Caco-2 (cell line): ENCODE data around the gene PPARGC1A. TPM values are rescaled to one million over a fixed set of nuclear protein-coding genes. Genes with fewer than 3 reads are reported as not detected.

Experiments
- BruUV-seq: library from RNA; stranded (reverse); fragments of 400-500 nt; replicated peaks from 2 replicates; lab custom pipeline; 2021; lab: Mats Ljungman, UMichigan
- CTCF ChIA-PET: fragments of 300-600 bp; sonication (Branson Sonifier 250); formaldehyde crosslinking; loops from one replicate; lab custom pipeline; 2022; ENCODE audit warnings: antibody characterized with exemption; lab: Charles Lee
- POLR2A ChIA-PET: fragments of 300-600 bp; sonication (Branson Sonifier 250); formaldehyde crosslinking; loops from one replicate; lab custom pipeline; 2022; ENCODE audit warnings: antibody characterized with exemption; lab: Charles Lee
- DNase-seq, 2 experiments: peaks; one replicate each; pipeline versions ENCODE4 v3.0.0 to v3.0.0-alpha.2; 2020 to 2022
- H3K27me3 ChIP-seq: replicated peaks from 2 replicates; pipeline ENCODE4 v1.6.0; 2011; ENCODE audit warnings: low read length; ENCODE audit not compliant: control insufficient read depth, insufficient read depth
- H3K36me3 ChIP-seq: 2 replicates; pipeline ENCODE4 v1.5.1; 2011; ENCODE audit warnings: low read length; ENCODE audit not compliant: control insufficient read depth, insufficient read depth
- H3K4me1 ChIP-seq: fragments of 250-450 bp; sonication (Bioruptor Pico); 2 replicates; pipeline ENCODE4 v1.5.1; 2020; ENCODE audit warnings: mild to moderate bottlenecking
- H3K4me3 ChIP-seq: 2 replicates; pipeline ENCODE4 v1.5.1; 2011; ENCODE audit warnings: low read depth, mild to moderate bottlenecking, control low read depth, low read length
- H3K9me3 ChIP-seq: fragments of 250-450 bp; sonication (Bioruptor Pico); 2 replicates; pipeline ENCODE4 v1.5.1; 2020; ENCODE audit warnings: mild to moderate bottlenecking, moderate library complexity
- H3K27ac Mint-ChIP-seq: one replicate; pipeline ENCODE4 v1.8.0; 2022; ENCODE audit warnings: mixed read lengths; ENCODE audit not compliant: unreplicated experiment
- H3K27me3 Mint-ChIP-seq: one replicate; pipeline ENCODE4 v1.8.0; 2022; ENCODE audit warnings: mixed read lengths; ENCODE audit not compliant: insufficient read depth, unreplicated experiment
- H3K36me3 Mint-ChIP-seq: one replicate; pipeline ENCODE4 v1.8.0; 2022; ENCODE audit warnings: mild to moderate bottlenecking, mixed read lengths; ENCODE audit not compliant: insufficient read depth, unreplicated experiment
- H3K4me1 Mint-ChIP-seq: one replicate; pipeline ENCODE4 v1.8.0; 2022; ENCODE audit warnings: low read depth, mixed read lengths; ENCODE audit not compliant: unreplicated experiment
- H3K4me3 Mint-ChIP-seq: one replicate; pipeline ENCODE4 v1.8.0; 2022; ENCODE audit warnings: mild to moderate bottlenecking, moderate library complexity, mixed read lengths; ENCODE audit not compliant: unreplicated experiment
- H3K9me3 Mint-ChIP-seq: one replicate; pipeline ENCODE4 v1.8.0; 2022; ENCODE audit warnings: mixed read lengths; ENCODE audit not compliant: unreplicated experiment
- intact Hi-C: fragments of 100-400 bp; cut with micrococcal nuclease; formaldehyde crosslinking; loops from one replicate; pipeline ENCODE4 v1.10.0; 2022; ENCODE audit not compliant: unreplicated experiment
- total RNA-seq: library from RNA; stranded (reverse); gene quantifications from 2 replicates; pipeline ENCODE4 v1.2.3, GENCODE V29; 2022
- TF ChIP-seq, protein P1 (sequence below), 2 experiments: fragments of 200-600 bp in 1 of 2; IDR thresholded peaks; 1 replicate in 1 of 2; 2 replicates in 1 of 2; pipeline versions ENCODE4 v1.5.1 to v1.8.0; 2011 to 2022; ENCODE audit warnings: antibody characterized with exemption in 1 of 2, control low read depth in 1 of 2, inconsistent platforms in 1 of 2, low read depth in 1 of 2, low read length in 1 of 2, mild to moderate bottlenecking in 1 of 2, moderate library complexity in 1 of 2; ENCODE audit not compliant: insufficient read depth in 1 of 2, severe bottlenecking in 1 of 2, unreplicated experiment in 1 of 2

Gene PPARGC1A
- total RNA-seq, 1 experiment from 2014 or later, result not detected

DNA sequence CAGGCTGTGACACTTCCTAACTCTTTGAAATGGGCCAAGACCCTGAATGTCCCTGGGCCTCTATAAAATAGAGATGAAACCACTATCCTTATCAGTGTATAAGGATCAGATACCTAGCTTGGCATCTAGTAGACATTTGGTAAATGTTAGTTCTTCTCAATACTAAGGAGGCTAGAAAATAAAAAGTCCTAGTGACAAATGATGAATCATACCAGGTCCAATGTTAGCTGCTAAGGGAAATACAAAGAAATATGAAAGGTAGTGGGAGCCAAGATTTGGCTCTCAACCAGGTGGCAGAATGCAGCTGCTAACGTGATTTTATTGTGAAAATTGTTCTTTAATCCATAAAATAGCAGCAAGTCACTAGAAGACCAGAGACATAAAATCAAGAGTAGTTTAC lies 19.8 kb upstream of the PPARGC1A start:
- Mint-ChIP-seq H3K36me3 (no peaks in the 10 kb centered on the region), H3K9me3 (no peaks in the 10 kb centered on the region), H3K27me3 (peaks cover 3% of the 10 kb centered on the region), H3K4me3 (no peak overlapping the region), H3K4me1 (no peaks in the 10 kb centered on the region), H3K27ac (no peak overlapping the region)
- Histone ChIP-seq H3K27me3 (no peaks in the 10 kb centered on the region), H3K9me3 (no peaks in the 10 kb centered on the region), H3K4me3 (no peak overlapping the region), H3K36me3 (no peaks in the 10 kb centered on the region), H3K4me1 (no peaks in the 10 kb centered on the region)
- intact Hi-C loops, result no loop called here
- no peak for DNase-seq
- POLR2A ChIA-PET, result no interaction called here
- TF ChIP-seq, protein P1, sequence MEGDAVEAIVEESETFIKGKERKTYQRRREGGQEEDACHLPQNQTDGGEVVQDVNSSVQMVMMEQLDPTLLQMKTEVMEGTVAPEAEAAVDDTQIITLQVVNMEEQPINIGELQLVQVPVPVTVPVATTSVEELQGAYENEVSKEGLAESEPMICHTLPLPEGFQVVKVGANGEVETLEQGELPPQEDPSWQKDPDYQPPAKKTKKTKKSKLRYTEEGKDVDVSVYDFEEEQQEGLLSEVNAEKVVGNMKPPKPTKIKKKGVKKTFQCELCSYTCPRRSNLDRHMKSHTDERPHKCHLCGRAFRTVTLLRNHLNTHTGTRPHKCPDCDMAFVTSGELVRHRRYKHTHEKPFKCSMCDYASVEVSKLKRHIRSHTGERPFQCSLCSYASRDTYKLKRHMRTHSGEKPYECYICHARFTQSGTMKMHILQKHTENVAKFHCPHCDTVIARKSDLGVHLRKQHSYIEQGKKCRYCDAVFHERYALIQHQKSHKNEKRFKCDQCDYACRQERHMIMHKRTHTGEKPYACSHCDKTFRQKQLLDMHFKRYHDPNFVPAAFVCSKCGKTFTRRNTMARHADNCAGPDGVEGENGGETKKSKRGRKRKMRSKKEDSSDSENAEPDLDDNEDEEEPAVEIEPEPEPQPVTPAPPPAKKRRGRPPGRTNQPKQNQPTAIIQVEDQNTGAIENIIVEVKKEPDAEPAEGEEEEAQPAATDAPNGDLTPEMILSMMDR (IDR thresholded peaks at IDR 0.05; ENCODE audit: insufficient read depth in 1 of 2, low read depth in 1 of 2, low read length in 1 of 2, severe bottlenecking in 1 of 2, unreplicated experiment in 1 of 2), result no peak
- BruUV-seq, result no TSS peak
- CTCF ChIA-PET, result no interaction called here

DNA sequence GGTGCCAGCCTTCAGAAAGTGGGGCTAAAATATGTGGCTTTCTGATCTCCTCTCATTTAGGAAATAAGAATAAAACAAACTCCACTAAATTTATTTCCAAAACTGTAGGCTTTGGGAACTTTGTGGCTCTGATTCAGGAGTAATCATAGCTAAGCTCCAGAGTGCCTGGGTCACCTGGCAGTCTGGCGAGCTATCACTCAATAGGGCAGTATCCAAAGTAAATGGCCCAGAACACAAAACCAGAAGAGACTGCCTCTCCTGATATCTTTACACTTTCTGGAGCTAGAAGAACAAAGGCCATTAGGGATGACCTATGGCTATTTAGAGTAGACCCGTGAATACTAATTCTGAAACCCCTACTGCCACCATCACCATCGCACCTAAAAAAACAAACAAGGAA lies 17.0 kb upstream of the PPARGC1A start:
- Mint-ChIP-seq H3K9me3 (no peaks in the 10 kb centered on the region), H3K36me3 (no peaks in the 10 kb centered on the region), H3K27ac (no peak overlapping the region), H3K4me1 (no peaks in the 10 kb centered on the region), H3K27me3 (peaks cover 3% of the 10 kb centered on the region), H3K4me3 (no peak overlapping the region)
- Histone ChIP-seq H3K27me3 (no peaks in the 10 kb centered on the region), H3K9me3 (no peaks in the 10 kb centered on the region), H3K4me1 (no peaks in the 10 kb centered on the region), H3K36me3 (no peaks in the 10 kb centered on the region), H3K4me3 (no peak overlapping the region)
- no peak for DNase-seq
- POLR2A ChIA-PET, result no interaction called here
- CTCF ChIA-PET, result no interaction called here
- TF ChIP-seq, protein P1 (IDR thresholded peaks at IDR 0.05; ENCODE audit: insufficient read depth in 1 of 2, low read depth in 1 of 2, low read length in 1 of 2, severe bottlenecking in 1 of 2, unreplicated experiment in 1 of 2), result no peak
- intact Hi-C loops, result no loop called here
- no TSS peak for BruUV-seq

DNA sequence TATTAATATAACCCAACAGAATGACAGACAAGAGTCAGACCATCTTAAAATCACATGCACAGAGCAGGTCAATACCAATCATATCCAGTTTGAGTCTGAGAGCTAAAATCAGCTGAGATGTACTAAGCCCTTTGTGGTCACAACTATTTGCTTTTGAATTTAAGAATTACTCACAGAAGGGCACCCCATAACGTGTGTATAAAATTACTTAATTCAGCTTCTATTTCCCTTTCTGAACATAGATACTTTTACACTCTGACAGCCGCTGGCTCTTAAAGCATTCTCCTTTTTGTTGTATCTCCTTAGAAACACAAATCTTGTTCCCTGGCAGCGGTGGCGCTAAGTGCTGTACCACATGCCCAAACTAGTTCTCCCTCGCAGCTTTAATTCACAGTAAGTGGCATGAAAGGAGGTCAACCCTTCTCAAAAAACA lies 14.8 kb upstream of the PPARGC1A start:
- Histone ChIP-seq H3K27me3 (no peaks in the 10 kb centered on the region), H3K36me3 (no peaks in the 10 kb centered on the region), H3K9me3 (no peaks in the 10 kb centered on the region), H3K4me3 (no peak overlapping the region), H3K4me1 (no peaks in the 10 kb centered on the region)
- Mint-ChIP-seq H3K4me3 (no peak overlapping the region), H3K9me3 (no peaks in the 10 kb centered on the region), H3K36me3 (no peaks in the 10 kb centered on the region), H3K4me1 (no peaks in the 10 kb centered on the region), H3K27ac (no peak overlapping the region), H3K27me3 (peaks cover 3% of the 10 kb centered on the region)
- ChIA-PET CTCF (no interaction called here), POLR2A (no interaction called here)
- DNase-seq, result no peak
- intact Hi-C loops, result no loop called here
- no TSS peak for BruUV-seq
- TF ChIP-seq, protein P1 (IDR thresholded peaks at IDR 0.05; ENCODE audit: insufficient read depth in 1 of 2, low read depth in 1 of 2, low read length in 1 of 2, severe bottlenecking in 1 of 2, unreplicated experiment in 1 of 2), result no peak
